Measurements from ENCODE around the gene CMPK1. TPM values are rescaled to one million over a fixed set of nuclear protein-coding genes. Genes with fewer than 3 reads are reported as not detected.

Gene CMPK1
- total and polyA plus RNA-seq, 2 donors (not counting 3 experiments of a cell fraction or from before 2014, with no cell fraction given): 16.4 to 79.6 TPM

DNA sequence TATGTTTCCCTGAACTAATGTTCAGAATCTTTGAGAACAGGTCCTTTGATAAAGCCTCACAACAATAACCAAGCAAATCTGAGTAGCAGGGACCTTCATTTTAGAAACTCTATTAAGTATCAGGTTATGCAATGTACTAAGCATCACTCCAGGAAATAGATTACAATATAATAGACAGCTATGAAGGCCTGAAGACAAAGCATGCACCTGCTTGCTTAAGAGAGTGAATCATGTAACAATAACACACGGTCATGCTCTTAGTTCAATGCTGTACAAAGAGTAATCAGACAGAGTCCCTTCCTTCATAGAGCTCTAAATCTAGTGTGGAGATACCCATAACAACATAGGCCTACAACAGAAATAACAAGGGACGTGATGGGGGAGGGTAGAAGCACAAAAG is 8.1 kb upstream of the CMPK1 start:
- FAIRE-seq (no peak), DNase-seq (ENCODE audit: low read depth, low spot score) (no peak)
- no peak overlapping the region for H3K4me2 ChIP-seq (ENCODE audit: insufficient read depth, low read length)
- no peaks in the 10 kb centered on the region for H3K9me3 ChIP-seq (replicated peaks; ENCODE audit: control insufficient read depth, insufficient read depth, low read length)
- H3K4me1 ChIP-seq (ENCODE audit: control insufficient read depth, extremely low read depth, insufficient read depth, low read length): no peaks in the 10 kb centered on the region
- H3K9ac ChIP-seq (replicated peaks; ENCODE audit: extremely low read depth, insufficient read depth, low read length): no peak overlapping the region
- no peaks in the 10 kb centered on the region for H3K27me3 ChIP-seq (ENCODE audit: control insufficient read depth in 2 of 2, insufficient read depth in 2 of 2, low read length in 2 of 2)
- no peaks in the 10 kb centered on the region for H4K20me1 ChIP-seq (replicated peaks; ENCODE audit: control insufficient read depth, extremely low read depth, insufficient read depth, low read length)
- H2AFZ ChIP-seq (ENCODE audit: low read depth, low read length): no peak overlapping the region
- ChIA-PET CTCF (interaction anchor here (3.0 kb wide), 1 partner anchor 8 kb away, joined by 22 read pairs; the partner anchor contains the start of gene CMPK1), POLR2A (no interaction called here)
- TF ChIP-seq CTCF (IDR thresholded peaks at IDR 0.05; ENCODE audit: extremely low read depth in 1 of 2, insufficient read depth in 1 of 2, low read depth in 1 of 2, low read length in 2 of 2) (no peak), POLR2A (IDR thresholded peaks at IDR 0.05; ENCODE audit: low read depth, low read length) (no peak), MYC (IDR thresholded peaks at IDR 0.05; ENCODE audit: low read depth, low read length) (no peak)
- intact Hi-C loops (cut with micrococcal nuclease) (no loop called here), dilution Hi-C loops (cut with MboI; ENCODE audit: extremely low pct_ligation_motif_present, low sequenced_read_pairs) (no loop called here)
- no peaks in the 10 kb centered on the region for H3K36me3 ChIP-seq (ENCODE audit: control insufficient read depth in 2 of 2, extremely low read depth in 1 of 2, insufficient read depth in 2 of 2, low read length in 2 of 2)
- no TSS peak for BruUV-seq (replicated peaks)
- H3K79me2 ChIP-seq (ENCODE audit: control insufficient read depth, insufficient read depth, low read length): no peaks in the 10 kb centered on the region
- H3K27ac ChIP-seq (ENCODE audit: insufficient read depth, low read depth, low read length): no peak overlapping the region
- no peak overlapping the region for H3K4me3 ChIP-seq (replicated peaks in 1 of 3; ENCODE audit: insufficient read depth in 1 of 3, low read depth in 1 of 3, low read length in 3 of 3)
- no peaks in the 10 kb centered on the region for H3K9me1 ChIP-seq (replicated peaks; ENCODE audit: control insufficient read depth, extremely low read depth, insufficient read depth, low read length)

DNA sequence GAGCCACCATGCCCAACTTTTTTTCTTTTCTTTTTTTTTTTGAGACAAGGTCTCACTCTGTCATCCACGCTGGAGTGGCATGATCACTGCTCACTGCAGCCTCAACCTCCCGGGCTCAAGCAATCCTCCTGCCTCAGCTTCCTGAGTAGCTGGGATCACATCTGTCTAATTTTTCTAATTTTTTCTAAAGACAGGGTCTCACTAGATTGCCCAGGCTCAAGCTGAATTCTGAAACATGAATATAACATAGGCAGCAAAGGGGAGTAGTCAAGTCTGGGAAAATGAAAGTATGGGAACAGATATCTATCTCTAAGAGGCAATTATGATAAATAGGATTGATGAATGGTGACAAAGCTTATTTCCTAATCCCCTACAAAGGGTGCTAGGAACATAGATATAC is 7.3 kb upstream of the CMPK1 start:
- no peak overlapping the region for H3K27ac ChIP-seq (ENCODE audit: insufficient read depth, low read depth, low read length)
- no peak overlapping the region for H3K9ac ChIP-seq (replicated peaks; ENCODE audit: extremely low read depth, insufficient read depth, low read length)
- H4K20me1 ChIP-seq (replicated peaks; ENCODE audit: control insufficient read depth, extremely low read depth, insufficient read depth, low read length): no peaks in the 10 kb centered on the region
- dilution Hi-C loops (cut with MboI; ENCODE audit: extremely low pct_ligation_motif_present, low sequenced_read_pairs) (no loop called here), intact Hi-C loops (cut with micrococcal nuclease) (no loop called here)
- no peak for DNase-seq (ENCODE audit: low read depth, low spot score)
- no peak for FAIRE-seq
- H3K9me3 ChIP-seq (replicated peaks; ENCODE audit: control insufficient read depth, insufficient read depth, low read length): no peaks in the 10 kb centered on the region
- ChIA-PET CTCF (interaction anchor here (3.0 kb wide), 1 partner anchor 7 kb away, joined by 22 read pairs; the partner anchor contains the start of gene CMPK1), POLR2A (no interaction called here)
- H3K9me1 ChIP-seq (replicated peaks; ENCODE audit: control insufficient read depth, extremely low read depth, insufficient read depth, low read length): no peaks in the 10 kb centered on the region
- H3K27me3 ChIP-seq (ENCODE audit: control insufficient read depth in 2 of 2, insufficient read depth in 2 of 2, low read length in 2 of 2): no peaks in the 10 kb centered on the region
- no peaks in the 10 kb centered on the region for H3K36me3 ChIP-seq (ENCODE audit: control insufficient read depth in 2 of 2, extremely low read depth in 1 of 2, insufficient read depth in 2 of 2, low read length in 2 of 2)
- no peak overlapping the region for H3K4me2 ChIP-seq (ENCODE audit: insufficient read depth, low read length)
- no TSS peak for BruUV-seq (replicated peaks)
- no peak overlapping the region for H2AFZ ChIP-seq (ENCODE audit: low read depth, low read length)
- no peak overlapping the region for H3K4me3 ChIP-seq (replicated peaks in 1 of 3; ENCODE audit: insufficient read depth in 1 of 3, low read depth in 1 of 3, low read length in 3 of 3)
- no peaks in the 10 kb centered on the region for H3K79me2 ChIP-seq (ENCODE audit: control insufficient read depth, insufficient read depth, low read length)
- H3K4me1 ChIP-seq (ENCODE audit: control insufficient read depth, extremely low read depth, insufficient read depth, low read length): no peaks in the 10 kb centered on the region
- TF ChIP-seq, protein P1, sequence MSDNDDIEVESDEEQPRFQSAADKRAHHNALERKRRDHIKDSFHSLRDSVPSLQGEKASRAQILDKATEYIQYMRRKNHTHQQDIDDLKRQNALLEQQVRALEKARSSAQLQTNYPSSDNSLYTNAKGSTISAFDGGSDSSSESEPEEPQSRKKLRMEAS (IDR thresholded peaks at IDR 0.05; ENCODE audit: insufficient read depth, insufficient read length): no peak
- TF ChIP-seq JUN (IDR thresholded peaks at IDR 0.05; ENCODE audit: borderline replicate concordance, insufficient read depth, insufficient read length, low read depth) (no peak), EZH2 (IDR thresholded peaks at IDR 0.05; ENCODE audit: borderline replicate concordance, low read depth, low read length, severe bottlenecking) (no peak), POLR2A (IDR thresholded peaks at IDR 0.05; ENCODE audit: low read depth, low read length) (no peak), CTCF (IDR thresholded peaks at IDR 0.05; ENCODE audit: extremely low read depth in 1 of 2, insufficient read depth in 1 of 2, low read depth in 1 of 2, low read length in 2 of 2) (no peak), GATA2 (IDR thresholded peaks at IDR 0.05; ENCODE audit: insufficient read depth, insufficient read length, low read depth, low read length) (no peak), MYC (IDR thresholded peaks at IDR 0.05; ENCODE audit: low read depth, low read length) (no peak), POLR2AphosphoS5 (IDR thresholded peaks at IDR 0.05; ENCODE audit: insufficient read depth, low read depth, low read length) (no peak), FOS (IDR thresholded peaks at IDR 0.05; ENCODE audit: borderline replicate concordance, insufficient read depth, low read length) (no peak)
